ENCODE data around the gene PPP1R11. TPM values are rescaled to one million over a fixed set of nuclear protein-coding genes. Genes with fewer than 3 reads are reported as not detected.

Gene PPP1R11
- total RNA-seq, 1 experiment from 2014 or later = 60.1 TPM

DNA sequence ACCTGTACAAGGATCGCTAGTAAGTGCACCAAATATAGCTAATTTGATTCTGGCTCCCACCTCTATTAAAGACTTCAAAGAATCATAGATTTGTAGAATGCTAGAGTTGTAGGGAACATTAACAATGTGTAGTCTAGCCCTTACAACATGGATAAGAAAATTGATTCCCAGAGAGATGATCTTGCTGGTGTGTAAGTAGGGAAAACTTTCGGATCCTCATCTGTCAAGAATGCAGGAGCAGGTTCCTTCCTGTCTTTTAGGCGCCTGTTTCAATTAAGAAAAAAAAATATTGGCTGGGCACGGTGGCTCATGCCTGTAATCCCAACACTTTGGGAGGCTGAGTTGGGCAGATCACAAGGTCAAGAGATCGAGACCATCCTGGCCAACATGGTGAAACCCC lies 20.9 kb downstream of the PPP1R11 start:
- no peak overlapping the region for H3K4me3 Mint-ChIP-seq (ENCODE audit: unreplicated experiment)
- H3K27ac Mint-ChIP-seq (ENCODE audit: low read depth, unreplicated experiment) = no peak overlapping the region
- TF ChIP-seq, protein P1, sequence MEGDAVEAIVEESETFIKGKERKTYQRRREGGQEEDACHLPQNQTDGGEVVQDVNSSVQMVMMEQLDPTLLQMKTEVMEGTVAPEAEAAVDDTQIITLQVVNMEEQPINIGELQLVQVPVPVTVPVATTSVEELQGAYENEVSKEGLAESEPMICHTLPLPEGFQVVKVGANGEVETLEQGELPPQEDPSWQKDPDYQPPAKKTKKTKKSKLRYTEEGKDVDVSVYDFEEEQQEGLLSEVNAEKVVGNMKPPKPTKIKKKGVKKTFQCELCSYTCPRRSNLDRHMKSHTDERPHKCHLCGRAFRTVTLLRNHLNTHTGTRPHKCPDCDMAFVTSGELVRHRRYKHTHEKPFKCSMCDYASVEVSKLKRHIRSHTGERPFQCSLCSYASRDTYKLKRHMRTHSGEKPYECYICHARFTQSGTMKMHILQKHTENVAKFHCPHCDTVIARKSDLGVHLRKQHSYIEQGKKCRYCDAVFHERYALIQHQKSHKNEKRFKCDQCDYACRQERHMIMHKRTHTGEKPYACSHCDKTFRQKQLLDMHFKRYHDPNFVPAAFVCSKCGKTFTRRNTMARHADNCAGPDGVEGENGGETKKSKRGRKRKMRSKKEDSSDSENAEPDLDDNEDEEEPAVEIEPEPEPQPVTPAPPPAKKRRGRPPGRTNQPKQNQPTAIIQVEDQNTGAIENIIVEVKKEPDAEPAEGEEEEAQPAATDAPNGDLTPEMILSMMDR (IDR thresholded peaks at IDR 0.05; ENCODE audit: unreplicated experiment) = no peak
- ChIA-PET CTCF (interaction anchor here (1.4 to 3.0 kb wide), 2 partner anchors 15 to 43 kb away, joined by 6 to 13 read pairs; no protein-coding TSS in a partner anchor), POLR2A (interaction anchor here (0.7 to 6.3 kb wide), 5 partner anchors 11 to 34 kb away, joined by 3 to 77 read pairs (median 5); partner anchors contain the start of genes POLR1H and RNF39)
- intact Hi-C loops (cut with micrococcal nuclease) = no loop called here
- H3K27me3 Mint-ChIP-seq (ENCODE audit: insufficient read depth, unreplicated experiment) = no peaks in the 10 kb centered on the region
- H3K4me1 Mint-ChIP-seq (ENCODE audit: insufficient read depth, unreplicated experiment) = peaks cover 20% of the 10 kb centered on the region
- H3K9me3 Mint-ChIP-seq (ENCODE audit: unreplicated experiment) = no peaks in the 10 kb centered on the region
- no peaks in the 10 kb centered on the region for H3K36me3 Mint-ChIP-seq (ENCODE audit: insufficient read depth, unreplicated experiment)
- BruUV-seq (replicated peaks) = no TSS peak
- no peak for DNase-seq (ENCODE audit: unreplicated experiment)

DNA sequence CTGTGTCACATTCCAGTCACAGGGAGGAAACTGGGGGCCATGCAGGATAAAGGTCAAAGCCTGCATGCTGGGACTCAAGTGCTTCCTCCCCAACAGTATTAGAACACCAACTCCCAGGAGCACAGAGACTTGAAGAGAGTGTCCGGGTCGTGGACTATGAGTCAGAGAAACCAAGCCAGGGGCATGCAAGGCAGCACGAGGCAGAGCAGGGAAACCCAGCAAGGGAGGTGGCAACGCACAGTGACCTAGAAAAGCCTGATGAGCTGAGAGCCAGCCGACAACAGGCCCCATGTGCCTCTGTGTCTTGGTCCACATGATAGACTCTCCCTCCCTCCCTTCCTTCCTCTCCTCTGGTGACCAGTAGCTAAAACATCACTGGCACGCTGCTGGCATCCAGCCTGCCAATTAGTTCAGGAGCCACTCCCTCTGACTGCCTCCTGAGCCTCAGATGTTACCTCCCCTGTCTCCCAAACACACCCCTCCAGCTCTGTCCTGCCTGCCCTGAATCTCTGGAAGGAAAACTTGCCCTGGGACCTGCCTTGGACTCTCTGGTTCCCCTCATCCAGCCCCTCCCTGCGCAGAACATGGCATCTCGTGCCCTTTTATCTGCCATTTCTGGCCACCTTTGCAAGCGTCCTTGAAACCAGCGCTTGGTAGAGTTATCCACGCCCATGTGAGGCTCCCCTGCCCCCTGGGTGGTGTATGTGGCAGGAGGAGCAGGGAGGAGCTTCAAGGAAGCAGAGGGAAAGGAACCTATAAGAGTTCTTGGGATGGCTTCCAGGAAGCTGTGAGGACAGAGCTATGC lies 24.8 kb downstream of the PPP1R11 start:
- Mint-ChIP-seq H3K9me3 (ENCODE audit: unreplicated experiment) (no peaks in the 10 kb centered on the region), H3K4me1 (ENCODE audit: insufficient read depth, unreplicated experiment) (peaks cover 25% of the 10 kb centered on the region), H3K27ac (ENCODE audit: low read depth, unreplicated experiment) (peak overlapping the region; percentile 67), H3K4me3 (ENCODE audit: unreplicated experiment) (no peak overlapping the region), H3K36me3 (ENCODE audit: insufficient read depth, unreplicated experiment) (no peaks in the 10 kb centered on the region), H3K27me3 (ENCODE audit: insufficient read depth, unreplicated experiment) (no peaks in the 10 kb centered on the region)
- CTCF ChIA-PET = interaction anchor here (0.6 to 2.4 kb wide), 7 partner anchors 14 to 442 kb away, joined by 3 to 8 read pairs (median 4); partner anchors contain the start of gene RNF39
- peak; percentile 79 for DNase-seq (ENCODE audit: unreplicated experiment)
- TF ChIP-seq, protein P1 (IDR thresholded peaks at IDR 0.05; ENCODE audit: unreplicated experiment) = no peak
- POLR2A ChIA-PET = interaction anchor here (0.6 to 6.3 kb wide), 7 partner anchors 8 to 31 kb away, joined by 3 to 77 read pairs (median 12); partner anchors contain the start of genes POLR1H, PPP1R11 and RNF39
- intact Hi-C loops (cut with micrococcal nuclease) = no loop called here
- BruUV-seq (replicated peaks) = no TSS peak

DNA sequence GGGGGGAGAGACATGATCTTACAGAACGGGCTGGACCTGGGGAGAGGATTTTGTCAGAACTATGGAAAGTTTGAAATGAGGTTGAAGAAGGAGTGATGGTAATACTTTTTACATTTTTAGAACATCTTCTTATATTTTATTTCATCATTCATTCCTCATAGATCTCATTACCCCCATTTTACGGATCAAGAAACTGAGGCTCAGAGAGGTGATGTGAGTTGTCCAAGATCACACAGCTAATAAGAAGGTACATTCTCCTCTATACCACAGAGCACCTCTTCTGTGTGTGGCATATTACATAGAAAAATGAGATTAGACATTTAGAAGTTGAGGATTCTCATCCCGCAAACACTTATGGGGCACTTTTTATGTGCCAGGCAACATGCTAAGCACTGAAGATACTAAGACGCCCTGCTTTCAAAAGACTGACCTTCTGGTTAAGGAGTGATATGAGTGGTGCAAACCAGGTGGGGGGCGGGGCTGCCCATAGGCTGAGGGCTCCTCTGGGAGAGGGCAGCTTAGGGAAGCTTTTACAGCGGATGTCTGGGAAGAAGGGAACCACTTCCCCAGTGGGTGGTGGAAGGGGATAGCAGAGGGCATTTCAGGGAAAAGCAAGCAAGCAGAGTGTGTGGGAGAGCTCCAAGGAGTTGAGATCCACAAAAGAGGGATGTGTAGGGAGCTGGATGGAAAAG lies 26.0 kb downstream of the PPP1R11 start:
- ChIA-PET POLR2A (interaction anchor here (0.6 to 3.0 kb wide), 4 partner anchors 9 to 32 kb away, joined by 4 to 16 read pairs (median 8); partner anchors contain the start of genes POLR1H and PPP1R11), CTCF (interaction anchor here (1.3 to 2.5 kb wide), 3 partner anchors 11 to 443 kb away, joined by 5 to 10 read pairs (median 8); no protein-coding TSS in a partner anchor)
- TF ChIP-seq, protein P1 (IDR thresholded peaks at IDR 0.05; ENCODE audit: unreplicated experiment) = no peak
- H3K27ac Mint-ChIP-seq (ENCODE audit: low read depth, unreplicated experiment) = no peak overlapping the region
- intact Hi-C loops (cut with micrococcal nuclease) = no loop called here
- H3K9me3 Mint-ChIP-seq (ENCODE audit: unreplicated experiment) = no peaks in the 10 kb centered on the region
- no TSS peak for BruUV-seq (replicated peaks)
- no peak overlapping the region for H3K4me3 Mint-ChIP-seq (ENCODE audit: unreplicated experiment)
- no peaks in the 10 kb centered on the region for H3K36me3 Mint-ChIP-seq (ENCODE audit: insufficient read depth, unreplicated experiment)
- DNase-seq (ENCODE audit: unreplicated experiment) = no peak
- H3K27me3 Mint-ChIP-seq (ENCODE audit: insufficient read depth, unreplicated experiment) = peaks cover 9% of the 10 kb centered on the region
- peaks cover 35% of the 10 kb centered on the region for H3K4me1 Mint-ChIP-seq (ENCODE audit: insufficient read depth, unreplicated experiment)
